ENCODE data around the gene EIF2B1. TPM values are rescaled to one million over a fixed set of nuclear protein-coding genes. Genes with fewer than 3 reads are reported as not detected.

Gene EIF2B1
- total RNA-seq, 1 experiment from 2014 or later, result 70.8 TPM

- intact Hi-C loops (cut with micrococcal nuclease), result no loop called here
- H4K20me1 ChIP-seq (ENCODE audit: low read length), result no peaks in the 10 kb centered on the region
- peaks cover 40% of the 10 kb centered on the region for H3K79me2 ChIP-seq (ENCODE audit: low read length)
- no peaks in the 10 kb centered on the region for H3K9me2 ChIP-seq (replicated peaks; ENCODE audit: low read length)
- peaks cover 34% of the 10 kb centered on the region for H3K36me3 ChIP-seq (ENCODE audit: low read depth, low read length)
- no peaks in the 10 kb centered on the region for H3K27me3 ChIP-seq (ENCODE audit: low read length)
- H2AFZ ChIP-seq (ENCODE audit: low read length), result no peak overlapping the region
- DNase-seq (no peak), ATAC-seq (no peak)
- H3K4me1 ChIP-seq (ENCODE audit: insufficient read depth, low read length), result peaks cover 4% of the 10 kb centered on the region; the same call in 1 of the 2 replicates
- TF ChIP-seq EZH2 (IDR thresholded peaks at IDR 0.05; ENCODE audit: low read length, unreplicated experiment), result no peak
- no peak for TF ChIP-seq EZH2phosphoT487 (IDR thresholded peaks at IDR 0.05; ENCODE audit: borderline replicate concordance, low read length)
- no peak for TF ChIP-seq CTCF (conservative IDR thresholded peaks at IDR 0.05; ENCODE audit: low read depth, low read length)
- no peaks in the 10 kb centered on the region for H3K9me3 ChIP-seq (ENCODE audit: low read length)
- no peak overlapping the region for H3K4me3 ChIP-seq (ENCODE audit: low read length)
- no peak overlapping the region for H3K27ac ChIP-seq (ENCODE audit: low read length)
- H3F3A ChIP-seq (ENCODE audit: low read length, unreplicated experiment), result no peaks in the 10 kb centered on the region
- ChIA-PET CTCF (no interaction called here), POLR2A (ENCODE audit: unreplicated experiment) (no interaction called here)
- no peak overlapping the region for H3K4me2 ChIP-seq (ENCODE audit: low read length)
- TSS peak; percentile 47 for BruUV-seq (replicated peaks)
- no peak overlapping the region for H3K9ac ChIP-seq (ENCODE audit: low read length)
Measured at GRCh38 chr12:123597100-123597499, 36.4 kb downstream of the EIF2B1 start.

- Histone ChIP-seq H3K79me2 (ENCODE audit: low read length) (peaks cover 44% of the 10 kb centered on the region), H3K9me2 (replicated peaks; ENCODE audit: low read length) (no peaks in the 10 kb centered on the region), H3K27ac (ENCODE audit: low read length) (no peak overlapping the region), H3K36me3 (ENCODE audit: low read depth, low read length) (peaks cover 40% of the 10 kb centered on the region), H2AFZ (ENCODE audit: low read length) (no peak overlapping the region), H3K27me3 (ENCODE audit: low read length) (no peaks in the 10 kb centered on the region), H3F3A (ENCODE audit: low read length, unreplicated experiment) (no peaks in the 10 kb centered on the region), H3K4me3 (ENCODE audit: low read length) (no peak overlapping the region), H3K4me1 (ENCODE audit: insufficient read depth, low read length) (peaks cover under 1% of the 10 kb centered on the region; the same call in 1 of the 2 replicates), H3K9ac (ENCODE audit: low read length) (no peak overlapping the region), H3K9me3 (ENCODE audit: low read length) (no peaks in the 10 kb centered on the region), H4K20me1 (ENCODE audit: low read length) (no peaks in the 10 kb centered on the region), H3K4me2 (ENCODE audit: low read length) (no peak overlapping the region)
- DNase-seq (peak; percentile 44), ATAC-seq (peak; percentile 77)
- ChIA-PET CTCF (no interaction called here), POLR2A (ENCODE audit: unreplicated experiment) (interaction anchor here (0.5 to 0.7 kb wide), 2 partner anchors 116 to 358 kb away, joined by 3 to 4 read pairs; partner anchors contain the start of gene ATP6V0A2)
- TF ChIP-seq CTCF (conservative IDR thresholded peaks at IDR 0.05; ENCODE audit: low read depth, low read length), result no peak
- no peak for TF ChIP-seq EZH2 (IDR thresholded peaks at IDR 0.05; ENCODE audit: low read length, unreplicated experiment)
- no peak for TF ChIP-seq EZH2phosphoT487 (IDR thresholded peaks at IDR 0.05; ENCODE audit: borderline replicate concordance, low read length)
- no TSS peak for BruUV-seq (replicated peaks)
- intact Hi-C loops (cut with micrococcal nuclease), result no loop called here
Measured at GRCh38 chr12:123595729-123596128, 37.8 kb downstream of the EIF2B1 start.

GRCh38 chr12:123591702-123592481 lies 41.6 kb downstream of the EIF2B1 start:
- ATAC-seq, result no peak

More at GRCh38 chr12:123591702-123592481, 41.6 kb downstream of the EIF2B1 start:
- H3K27me3 ChIP-seq (ENCODE audit: low read length), result no peaks in the 10 kb centered on the region
- H3K36me3 ChIP-seq (ENCODE audit: low read depth, low read length), result peaks cover 54% of the 10 kb centered on the region
- H3K9me3 ChIP-seq (ENCODE audit: low read length), result no peaks in the 10 kb centered on the region
- H3K4me1 ChIP-seq (ENCODE audit: insufficient read depth, low read length), result 0 out of 2 replicates have a peak, but pooled peaks cover 13% of the 10 kb centered on the region
- H3F3A ChIP-seq (ENCODE audit: low read length, unreplicated experiment), result no peaks in the 10 kb centered on the region
- no TSS peak for BruUV-seq (replicated peaks)
- TF ChIP-seq CTCF (conservative IDR thresholded peaks at IDR 0.05; ENCODE audit: low read depth, low read length), result no peak
- TF ChIP-seq EZH2 (IDR thresholded peaks at IDR 0.05; ENCODE audit: low read length, unreplicated experiment), result no peak
- no peak overlapping the region for H3K27ac ChIP-seq (ENCODE audit: low read length)
- H3K79me2 ChIP-seq (ENCODE audit: low read length), result peaks cover 79% of the 10 kb centered on the region
- DNase-seq, result no peak
- no peak overlapping the region for H2AFZ ChIP-seq (ENCODE audit: low read length)
- CTCF ChIA-PET, result no interaction called here
- intact Hi-C loops (cut with micrococcal nuclease), result no loop called here
- no peak overlapping the region for H3K9ac ChIP-seq (ENCODE audit: low read length)
- H3K4me2 ChIP-seq (ENCODE audit: low read length), result no peak overlapping the region
- H4K20me1 ChIP-seq (ENCODE audit: low read length), result peaks cover 9% of the 10 kb centered on the region; the same call in 1 of the 2 replicates
- H3K9me2 ChIP-seq (replicated peaks; ENCODE audit: low read length), result no peaks in the 10 kb centered on the region
- H3K4me3 ChIP-seq (ENCODE audit: low read length), result no peak overlapping the region
- POLR2A ChIA-PET (ENCODE audit: unreplicated experiment), result interaction anchor here (0.5 kb wide), 1 partner anchor 10 kb away, joined by 4 read pairs; the partner anchor contains the start of gene DDX55
